GM19468 (cell line): ENCODE results near the gene AFDN.

ENCODE experiments used
- ATAC-seq: cut with Tn5 transposase; IDR thresholded peaks from one replicate; pipeline ENCODE4 v1.9.1; 2021; ENCODE audit warnings: mild to moderate bottlenecking, moderate library complexity, moderate number of reproducible peaks; ENCODE audit not compliant: unreplicated experiment; ENCODE audit errors: extremely low read depth

AFDN gene

DNA sequence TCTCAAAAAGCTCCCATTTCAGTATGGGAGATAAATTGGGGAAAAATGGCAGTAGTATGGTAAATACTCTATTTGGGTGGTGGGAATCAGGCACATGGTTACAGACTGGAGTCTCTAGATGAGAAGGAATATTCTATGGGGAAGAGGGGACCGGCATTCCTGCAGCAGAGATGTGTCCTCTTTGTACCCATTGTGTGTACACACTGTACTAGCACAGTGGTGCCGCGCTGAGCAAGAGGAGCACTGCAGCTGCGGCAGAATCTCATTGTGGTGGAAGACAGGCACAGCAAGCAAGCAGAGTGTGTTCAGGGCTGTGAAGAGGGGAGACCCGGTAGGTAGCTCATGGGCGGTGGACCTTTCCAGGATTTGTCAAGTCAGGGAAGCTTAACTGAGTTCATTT is 13.0 kb downstream of the AFDN start:
- ATAC-seq = no peak

DNA sequence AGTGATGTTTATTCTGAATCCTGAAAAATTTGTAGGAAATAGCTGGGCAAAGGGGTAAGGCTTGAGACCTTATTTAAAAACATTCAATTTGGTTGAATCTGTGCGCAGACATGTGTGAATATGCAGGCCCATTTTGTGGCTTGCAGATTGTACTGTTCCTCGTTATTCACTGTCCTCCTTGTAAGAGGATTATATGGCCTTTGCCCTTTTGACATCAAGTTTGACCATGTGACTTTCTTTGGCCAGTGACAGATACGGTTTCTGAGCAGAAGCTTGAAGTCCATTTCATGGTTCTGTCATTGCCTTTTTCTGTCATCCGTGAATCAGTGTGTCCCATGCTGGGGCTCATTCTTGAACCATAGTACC is 13.4 kb downstream of the AFDN start:
- no peak for ATAC-seq

DNA sequence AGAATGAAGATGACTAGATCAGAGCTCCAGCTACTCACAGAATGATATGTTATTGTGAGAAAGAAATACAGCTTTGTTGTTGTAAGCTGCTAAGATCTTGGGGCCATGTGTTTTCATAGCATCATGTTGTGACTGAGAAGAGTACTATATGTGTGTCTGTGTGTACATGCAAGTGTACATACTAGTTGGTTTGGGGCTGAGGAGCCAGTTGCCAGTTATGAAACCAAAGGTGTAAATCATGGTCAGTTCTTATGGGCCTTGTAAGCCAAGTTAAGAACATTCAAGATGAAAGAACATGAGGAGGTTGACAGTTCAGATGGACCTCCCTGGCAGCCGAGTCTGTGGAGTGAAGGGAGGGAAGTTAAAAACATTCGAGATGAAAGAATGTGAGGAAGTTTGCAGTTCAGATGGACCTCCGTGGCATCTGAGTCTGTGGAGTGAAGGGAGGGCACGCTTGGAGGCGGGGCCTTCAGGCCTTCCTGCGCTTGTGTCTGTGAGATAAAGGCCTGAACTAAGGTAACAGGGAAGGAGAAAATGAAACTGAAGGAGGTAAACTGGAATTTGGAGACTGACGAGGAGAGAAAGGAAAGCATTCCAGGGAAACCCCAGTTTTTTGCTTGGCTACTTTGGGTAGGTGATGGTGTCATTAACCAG is 13.9 kb downstream of the AFDN start:
- ATAC-seq = no peak

DNA sequence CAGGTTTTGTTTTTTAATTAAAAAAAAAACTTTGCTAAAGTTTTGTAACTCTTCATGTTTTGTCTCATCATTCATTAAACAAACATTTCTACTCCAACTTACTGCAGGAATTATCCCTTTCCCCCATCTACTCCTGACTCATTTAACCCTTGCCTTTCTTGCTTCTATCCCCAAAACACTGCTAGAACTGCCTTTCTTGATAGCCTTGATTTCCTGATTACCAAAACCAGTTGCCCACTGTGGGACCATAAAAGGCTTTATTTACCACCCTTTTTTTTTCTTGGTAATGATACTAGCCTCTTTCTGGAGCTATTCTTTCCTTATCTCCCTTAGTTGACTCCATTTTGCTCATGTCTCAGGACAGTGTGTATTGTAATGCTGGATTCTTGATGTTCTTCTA is 15.3 kb downstream of the AFDN start:
- no peak for ATAC-seq

DNA sequence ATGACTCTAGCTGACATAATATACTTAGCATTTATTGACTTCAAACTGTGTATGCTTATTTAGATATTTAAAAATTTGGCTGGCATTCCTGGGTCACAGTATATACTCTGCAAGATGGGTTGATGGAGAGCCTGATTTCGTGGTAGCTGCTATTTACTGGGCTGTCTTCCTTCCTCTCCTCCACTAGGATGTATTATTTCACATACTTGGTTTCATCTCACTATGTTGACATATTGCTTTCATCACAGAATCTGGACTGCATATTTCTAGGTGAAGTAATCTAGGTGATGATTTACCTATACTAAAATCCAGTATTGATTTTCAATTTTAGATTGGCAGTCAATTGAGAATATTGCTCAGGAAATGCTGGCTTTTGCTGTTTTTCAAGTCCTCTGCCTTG is 15.7 kb downstream of the AFDN start:
- no peak for ATAC-seq

DNA sequence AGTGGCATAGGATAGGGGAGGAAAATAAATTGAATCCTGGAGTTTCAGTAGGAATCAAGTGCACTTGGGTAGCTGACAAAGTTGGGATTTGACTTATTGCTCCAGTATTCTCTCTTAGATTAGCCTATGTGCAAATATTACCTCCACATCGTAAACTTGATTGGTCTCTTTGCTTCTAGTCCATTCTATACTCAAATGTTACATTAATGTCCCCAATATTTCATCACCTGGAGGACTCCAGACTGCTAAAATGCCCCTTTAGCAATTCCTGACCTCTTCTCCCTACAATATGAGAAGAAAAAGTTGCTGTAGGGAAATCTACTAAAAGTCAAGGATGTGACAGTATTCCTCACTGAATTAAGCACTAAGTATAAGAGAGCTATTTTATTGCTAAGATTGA is 16.3 kb downstream of the AFDN start:
- ATAC-seq = no peak

DNA sequence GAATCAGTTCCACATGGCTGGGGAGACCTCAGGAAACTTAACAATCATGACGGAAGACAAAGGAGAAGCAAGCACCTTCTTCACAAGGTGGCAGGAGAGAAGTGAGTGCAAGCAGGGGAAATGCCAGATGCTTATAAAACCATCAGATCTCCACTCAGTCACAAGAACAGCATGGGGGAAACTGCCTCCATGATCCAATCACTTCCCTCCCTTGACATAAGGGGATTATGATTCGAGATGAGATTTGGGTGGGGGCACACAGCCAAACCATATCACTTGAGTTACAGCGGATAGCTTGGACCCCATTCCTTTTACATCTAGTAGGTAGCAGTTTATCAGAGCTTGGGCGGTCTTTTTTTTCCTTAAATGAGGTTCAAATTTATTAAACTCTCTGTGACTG is 19.1 kb downstream of the AFDN start:
- ATAC-seq = no peak

DNA sequence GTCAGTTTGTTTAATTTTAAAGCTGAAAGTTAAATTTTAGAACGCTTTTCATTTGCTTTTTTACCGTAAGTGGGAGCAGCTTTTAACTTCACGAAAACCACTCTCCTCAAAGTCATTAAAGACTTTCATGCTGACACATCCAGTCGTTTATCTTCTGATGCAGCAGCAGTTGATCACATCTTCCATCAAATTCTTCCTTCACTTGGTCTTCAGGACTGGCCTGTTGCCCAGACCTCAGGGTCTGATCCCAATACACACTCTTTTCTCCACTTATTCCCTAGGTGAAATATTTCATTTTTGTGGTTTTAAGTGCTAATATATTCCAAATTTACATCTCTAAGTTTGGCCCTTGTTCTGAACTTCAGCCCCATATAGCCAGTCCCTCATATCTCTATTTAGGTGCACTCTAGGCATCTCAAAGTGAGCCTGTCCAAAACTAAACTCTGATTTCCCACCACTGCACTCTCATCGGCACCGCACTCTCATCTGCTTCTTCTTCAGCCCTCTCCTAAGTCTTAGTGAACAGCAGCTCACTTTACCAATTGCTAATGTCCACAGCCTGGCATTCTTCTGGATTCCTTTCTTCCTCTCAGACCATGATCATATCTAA is 20.4 kb downstream of the AFDN start:
- ATAC-seq = no peak

DNA sequence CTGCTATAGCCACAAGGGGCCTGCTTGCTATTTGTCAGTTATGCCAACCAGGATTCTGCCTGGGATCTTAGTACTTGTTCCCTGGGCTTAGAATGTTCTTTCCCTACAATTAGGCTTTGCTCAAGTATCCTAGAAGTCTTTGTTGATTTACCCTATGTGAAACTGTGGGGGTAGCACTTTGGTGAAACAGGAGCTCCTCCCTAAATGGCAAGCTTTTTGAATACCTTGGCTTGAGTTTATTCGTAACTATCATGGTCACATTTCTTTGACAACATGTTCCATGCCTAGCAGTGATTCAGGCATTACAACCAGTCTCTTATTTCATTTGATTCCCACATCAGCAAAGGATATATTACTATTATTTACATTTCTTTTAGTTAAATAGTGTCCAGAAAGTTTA is 21.2 kb downstream of the AFDN start:
- ATAC-seq = no peak

DNA sequence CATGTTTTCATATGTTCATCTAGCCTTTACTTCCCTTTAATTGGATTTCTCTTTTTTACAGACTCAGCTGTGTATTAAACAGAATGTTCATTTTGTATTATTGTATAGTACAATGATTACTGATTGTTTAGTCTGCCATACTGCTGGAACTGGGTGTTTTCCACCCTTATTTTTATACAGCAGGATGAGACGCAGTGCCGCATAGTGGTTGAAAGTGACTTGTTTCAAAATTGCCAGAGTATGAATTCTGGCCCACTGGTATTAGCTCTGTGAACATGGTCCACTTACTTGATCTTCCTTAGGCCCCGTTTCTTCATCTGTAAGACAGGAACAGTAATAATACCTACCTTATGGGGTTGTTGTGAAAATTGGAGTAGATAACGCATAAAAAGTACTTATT is 22.1 kb downstream of the AFDN start:
- no peak for ATAC-seq

DNA sequence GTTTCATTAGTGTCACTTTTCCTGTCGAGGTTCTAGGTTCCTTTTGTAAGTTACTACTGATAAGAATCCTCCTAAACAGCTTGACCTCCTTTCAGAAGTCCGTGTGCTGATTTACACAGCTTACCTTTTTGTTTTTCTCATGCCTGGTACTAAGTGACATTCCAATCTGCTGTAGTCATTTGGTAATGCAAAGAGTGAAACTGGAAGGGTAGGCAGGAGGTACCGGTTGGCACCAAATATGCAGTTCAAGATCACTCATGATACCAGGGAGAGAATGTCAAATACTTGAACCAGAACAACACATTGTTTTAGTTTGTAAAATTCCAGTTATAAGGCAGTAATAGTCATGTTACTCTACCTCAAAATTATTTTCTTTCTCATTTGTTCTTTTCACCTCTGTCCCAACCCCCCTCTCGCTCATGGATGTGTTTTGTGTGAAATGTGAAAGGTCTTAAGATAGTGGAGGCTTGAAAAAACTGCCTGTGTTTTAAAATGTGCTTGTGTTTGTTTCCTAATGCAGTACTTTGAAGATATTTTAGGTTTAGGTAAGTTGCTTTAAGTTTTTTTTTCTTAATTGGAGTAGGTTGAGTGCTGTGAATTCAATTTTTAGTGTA is 23.2 kb downstream of the AFDN start:
- no peak for ATAC-seq

DNA sequence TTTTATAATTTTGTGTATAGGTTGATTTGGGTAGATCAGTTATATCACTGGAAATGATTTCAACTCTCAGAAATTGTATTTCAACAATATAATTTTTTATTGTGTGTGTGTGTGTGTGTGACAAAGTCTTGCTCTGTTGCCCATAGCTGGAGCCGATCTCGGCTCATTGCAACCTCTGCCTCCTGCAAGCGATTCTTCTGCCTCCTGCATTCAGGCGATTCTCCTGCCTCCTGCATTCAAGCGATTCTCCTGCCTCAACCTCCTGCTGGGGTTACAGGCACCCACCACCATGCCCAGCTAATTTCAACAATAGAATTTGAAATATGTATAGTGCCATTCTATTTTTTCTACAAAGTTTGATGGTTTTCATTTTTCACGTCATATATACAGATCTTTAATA is 24.1 kb downstream of the AFDN start:
- ATAC-seq = no peak

DNA sequence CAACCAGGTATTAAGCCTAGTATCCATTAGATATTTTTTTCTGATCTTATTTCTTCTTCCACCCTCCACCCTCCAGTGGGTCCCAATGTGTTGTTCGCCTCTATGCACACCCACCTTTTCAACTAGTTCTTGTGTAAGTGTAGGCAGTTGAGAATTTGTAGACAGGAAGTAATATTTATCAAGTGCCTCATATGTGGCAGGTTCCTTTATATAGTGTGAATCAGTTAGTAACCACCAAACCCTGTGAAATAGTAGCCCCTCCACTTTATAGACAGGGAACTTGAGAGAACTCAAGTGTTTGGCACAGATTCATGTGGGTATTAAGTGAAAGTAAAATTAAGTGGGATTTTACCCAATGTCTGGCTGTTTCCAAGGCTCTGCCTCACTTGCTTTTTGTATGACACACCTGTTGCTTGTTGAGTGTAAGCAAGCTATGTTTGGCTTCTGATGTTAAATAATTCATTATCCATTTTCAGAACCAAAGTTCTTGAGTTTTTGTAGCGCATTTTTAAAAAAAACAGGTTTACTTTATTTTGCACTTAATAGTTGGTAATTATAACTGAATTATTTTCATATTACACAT is 24.8 kb downstream of the AFDN start:
- no peak for ATAC-seq

DNA sequence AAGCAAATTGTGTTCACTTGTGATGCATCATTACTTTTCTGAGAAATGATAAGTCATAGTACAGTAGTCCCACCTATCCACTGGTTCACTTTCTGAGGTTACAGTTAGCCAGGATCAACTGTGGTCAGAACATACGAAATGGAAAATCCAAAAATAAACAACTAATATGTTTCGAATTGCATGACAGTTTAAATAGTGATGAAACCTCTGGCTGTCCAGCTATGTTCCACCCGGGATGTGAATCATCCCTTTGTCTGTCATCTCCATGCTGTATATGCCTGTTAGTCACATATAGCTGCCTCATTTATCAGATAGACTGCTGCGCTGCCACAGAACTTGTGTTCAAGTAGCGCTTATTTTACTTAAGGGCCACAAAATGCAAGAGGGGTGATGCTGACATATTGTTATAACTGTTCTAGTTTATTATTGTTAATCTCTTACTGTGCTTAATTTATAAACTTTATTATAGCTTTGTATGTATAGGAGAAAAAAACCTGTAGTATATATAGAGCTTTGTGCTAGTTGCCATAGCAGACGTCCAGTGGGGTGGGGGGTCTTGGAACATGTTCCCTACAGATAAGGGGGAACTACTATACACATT is 29.2 kb downstream of the AFDN start:
- ATAC-seq = no peak

DNA sequence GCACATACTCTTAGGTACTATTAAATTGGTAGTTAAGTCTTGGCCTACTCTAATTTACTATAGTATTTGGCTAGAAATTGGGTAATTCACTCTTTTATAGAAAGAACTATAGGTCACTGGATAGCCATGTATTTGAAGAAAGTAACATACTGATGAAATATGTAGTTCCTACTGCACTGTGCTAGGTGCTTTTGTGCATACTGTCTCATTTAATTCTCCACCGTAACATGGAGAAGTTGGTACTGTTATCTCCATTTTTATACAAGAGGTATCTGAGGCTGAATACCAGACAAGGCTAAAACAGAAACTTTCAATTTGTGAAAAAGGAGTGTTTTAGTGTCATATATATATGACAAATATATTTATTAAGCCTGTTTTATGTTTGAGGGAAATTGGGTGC is 29.8 kb downstream of the AFDN start:
- no peak for ATAC-seq

DNA sequence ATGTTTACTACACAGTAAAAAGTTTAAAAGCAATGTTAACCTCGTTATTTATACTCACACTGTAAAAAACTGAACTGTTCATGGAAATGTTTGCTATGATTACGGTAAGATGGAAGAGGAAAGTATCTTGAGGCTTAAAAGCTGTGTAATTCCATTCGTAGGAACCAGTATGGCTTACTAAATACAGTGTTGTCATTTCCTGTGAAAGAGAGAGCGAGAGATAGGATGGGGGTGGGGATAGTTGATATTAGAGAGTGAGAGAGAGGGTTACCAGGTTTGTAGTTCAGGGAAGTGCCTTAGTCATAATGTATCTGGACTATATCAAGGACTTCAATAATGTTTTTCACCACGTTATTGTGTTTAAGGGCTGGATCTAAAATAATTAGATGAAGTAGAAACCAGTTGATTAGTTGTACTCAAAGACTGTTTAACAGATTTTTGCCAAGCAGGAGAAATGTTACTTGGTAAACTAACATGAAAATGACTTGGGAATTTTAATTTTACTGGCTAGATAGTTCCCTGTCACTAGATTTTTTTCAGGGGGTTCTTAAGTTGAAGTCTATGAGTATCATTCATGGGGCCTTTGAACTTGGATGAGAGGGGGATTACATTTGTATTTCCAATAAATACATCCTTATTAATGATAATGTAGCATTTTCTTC is 30.4 kb downstream of the AFDN start:
- peak; percentile 37 for ATAC-seq

DNA sequence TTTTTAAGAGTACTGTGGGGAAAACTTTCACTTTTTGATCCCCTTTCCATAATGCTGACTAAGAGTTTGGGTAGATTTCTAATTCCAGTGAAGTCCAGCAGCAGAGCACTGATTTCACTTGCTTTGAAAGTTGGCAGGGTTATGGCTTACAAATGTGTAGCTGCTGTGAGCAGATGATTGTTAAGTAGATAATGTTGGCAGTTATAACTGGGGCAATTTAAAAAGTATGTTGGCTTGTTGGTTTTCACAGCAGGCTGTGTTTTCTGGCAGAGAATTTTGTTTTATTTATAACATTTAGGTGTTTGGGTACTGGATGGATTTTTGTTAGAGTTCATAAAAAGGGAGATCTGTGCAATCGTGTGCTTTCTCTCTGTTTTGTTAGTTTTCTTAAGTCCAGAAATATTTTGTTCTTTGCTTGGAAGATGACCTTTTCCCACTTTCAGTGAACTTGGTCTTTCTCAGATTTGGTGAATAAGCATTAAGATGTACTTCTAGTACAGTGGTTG is 31.4 kb downstream of the AFDN start:
- no peak for ATAC-seq

DNA sequence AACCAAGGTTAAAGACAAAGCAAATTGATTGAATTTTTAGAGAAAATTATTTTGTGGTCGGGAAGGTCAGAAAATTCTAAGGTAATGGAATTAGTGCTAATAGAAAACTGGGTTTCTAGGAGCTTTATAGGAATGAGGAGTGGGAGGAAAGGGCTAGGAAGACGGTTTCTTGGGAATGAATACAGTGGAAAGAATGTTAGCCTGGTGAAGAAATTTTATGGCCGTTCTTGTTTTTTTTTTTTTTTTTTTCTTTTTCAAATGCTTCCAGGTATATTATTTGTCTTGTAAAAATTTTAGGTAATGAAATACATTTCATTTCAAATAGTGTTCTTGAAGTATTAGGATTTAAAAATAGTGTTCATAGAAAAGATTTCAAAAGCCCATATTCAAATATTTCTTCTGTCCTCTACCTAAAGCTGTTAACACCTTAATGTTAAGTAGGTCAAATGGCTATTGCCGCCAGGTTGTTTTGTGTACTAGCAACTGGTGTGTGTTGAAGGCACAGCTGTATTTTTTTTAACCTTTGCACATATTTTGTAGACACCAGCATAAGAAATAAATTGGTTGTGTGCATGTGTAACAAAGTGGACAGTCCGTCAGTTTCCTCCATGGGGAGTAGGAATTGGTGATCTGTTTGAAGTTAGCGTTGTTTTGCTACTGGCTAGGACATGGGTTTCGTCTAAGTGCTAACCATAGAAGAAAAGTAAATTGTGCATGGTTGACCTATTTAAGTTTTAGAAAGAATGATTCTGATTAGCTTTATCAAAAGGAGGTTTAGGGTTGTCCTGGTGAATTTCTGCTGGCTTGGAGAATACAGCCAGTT is 32.3 kb downstream of the AFDN start:
- ATAC-seq = no peak

DNA sequence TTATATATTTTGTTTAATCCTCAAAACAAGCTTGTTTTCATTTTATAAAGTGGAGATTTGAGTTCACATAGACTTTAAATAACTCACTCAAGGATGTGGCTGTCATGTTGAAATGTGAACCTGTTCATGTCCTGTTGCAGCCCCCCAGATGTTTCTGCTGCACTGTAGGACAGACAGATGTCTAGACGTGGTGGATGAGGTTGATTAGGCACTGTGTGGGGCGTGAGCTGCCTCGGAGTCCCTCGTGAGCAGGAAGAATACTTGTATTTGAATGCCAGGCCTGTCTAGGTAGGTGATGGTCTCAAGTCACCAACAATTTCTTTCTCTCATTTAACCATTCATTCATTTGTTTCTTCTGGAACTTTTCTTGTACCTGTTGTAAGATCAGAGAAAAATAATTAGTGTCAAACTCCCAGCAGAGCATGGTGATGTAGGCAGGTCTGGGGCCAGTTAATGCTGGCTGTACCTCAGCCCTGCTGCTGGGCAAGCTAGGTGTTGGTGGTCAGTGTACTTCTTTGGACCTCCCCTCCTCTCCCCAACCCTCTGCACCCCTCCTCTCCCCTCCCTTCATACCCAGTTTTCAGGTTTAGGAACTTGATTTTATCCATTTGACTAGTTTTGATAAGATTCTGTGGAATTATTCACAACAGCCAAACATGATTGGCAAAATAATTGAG is 34.0 kb downstream of the AFDN start:
- no peak for ATAC-seq
